H1 (cell line): Measurements from ENCODE around the gene CORO7. TPM values are rescaled to one million over a fixed set of nuclear protein-coding genes. Genes with fewer than 3 reads are reported as not detected.

Experiments used
- polyA plus RNA-seq, 7 experiments: library from polyadenylated mRNA; depleted of rRNA in 3 of 7; stranded (reverse) in 5 of 7; unstranded in 2 of 7; fragments of >200 nt in 5 of 7; fragments of 200-250 nt in 2 of 7; gene quantifications; 1 replicate in 5 of 7; 2 replicates in 1 of 7; 4 replicates in 1 of 7; pipeline versions ENCODE4 v1.2.1 to v1.2.3, GENCODE V29; 2011 to 2013; ENCODE audit warnings: missing spikeins in 2 of 7, mixed read lengths in 2 of 7
- total RNA-seq: library from RNA; stranded (reverse); fragmentation: NEBNext Ultra II Directional; extraction: Animal tissue kit (Norgen Biotek cat#: 25700); gene quantifications from 2 replicates; pipeline ENCODE4 v1.2.1, GENCODE V29; 2021
- TF ChIP-seq, protein P1 (sequence below): fragments of 300-600 bp; sonication (generic); IDR thresholded peaks from 2 replicates; pipeline ENCODE4 v1.7.1; 2012; ENCODE audit warnings: low read length, moderate library complexity, mild to moderate bottlenecking, inconsistent platforms; ENCODE audit not compliant: insufficient replicate concordance

The CORO7 gene
- total and polyA plus RNA-seq, 2 of the 8 experiments (the other 6 are each of a cell fraction or from before 2014, with no cell fraction given), result 25.2 to 29.8 TPM

DNA sequence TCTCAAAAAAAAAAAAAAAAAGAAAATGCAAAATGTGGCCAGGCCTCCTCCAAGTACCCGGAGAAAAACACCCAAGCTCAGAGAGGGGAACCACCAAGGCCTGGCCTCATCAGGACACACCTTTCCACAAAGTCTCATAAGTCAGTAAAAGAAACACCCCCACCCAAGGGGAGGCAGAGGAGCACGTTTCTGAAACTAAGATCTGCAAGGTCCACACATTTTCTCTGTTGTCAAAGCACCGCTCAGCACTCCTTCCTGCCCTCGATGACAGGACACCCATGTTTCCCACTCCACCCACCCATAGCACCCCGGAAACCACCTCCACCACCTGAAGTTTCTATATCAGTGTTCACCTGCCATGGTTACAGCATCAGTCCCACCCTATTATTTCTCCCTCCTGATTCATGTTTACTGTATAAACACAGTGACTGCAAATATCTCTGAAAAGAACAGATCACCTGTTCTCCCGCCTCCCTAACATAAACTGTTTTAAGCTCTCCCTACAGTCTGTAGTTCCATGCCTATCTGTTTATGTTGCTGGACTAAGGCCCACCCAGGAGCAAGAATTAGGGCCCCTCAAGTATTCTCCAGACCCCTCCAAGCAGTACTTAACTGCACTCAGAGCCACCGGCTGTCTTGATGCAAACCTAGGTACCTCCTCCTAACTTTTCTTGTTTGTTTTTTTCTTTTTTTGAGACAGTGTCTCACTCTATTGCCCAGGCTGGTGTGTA lies 2.0 kb downstream of the CORO7 start (continued):
- TF ChIP-seq, protein P1, sequence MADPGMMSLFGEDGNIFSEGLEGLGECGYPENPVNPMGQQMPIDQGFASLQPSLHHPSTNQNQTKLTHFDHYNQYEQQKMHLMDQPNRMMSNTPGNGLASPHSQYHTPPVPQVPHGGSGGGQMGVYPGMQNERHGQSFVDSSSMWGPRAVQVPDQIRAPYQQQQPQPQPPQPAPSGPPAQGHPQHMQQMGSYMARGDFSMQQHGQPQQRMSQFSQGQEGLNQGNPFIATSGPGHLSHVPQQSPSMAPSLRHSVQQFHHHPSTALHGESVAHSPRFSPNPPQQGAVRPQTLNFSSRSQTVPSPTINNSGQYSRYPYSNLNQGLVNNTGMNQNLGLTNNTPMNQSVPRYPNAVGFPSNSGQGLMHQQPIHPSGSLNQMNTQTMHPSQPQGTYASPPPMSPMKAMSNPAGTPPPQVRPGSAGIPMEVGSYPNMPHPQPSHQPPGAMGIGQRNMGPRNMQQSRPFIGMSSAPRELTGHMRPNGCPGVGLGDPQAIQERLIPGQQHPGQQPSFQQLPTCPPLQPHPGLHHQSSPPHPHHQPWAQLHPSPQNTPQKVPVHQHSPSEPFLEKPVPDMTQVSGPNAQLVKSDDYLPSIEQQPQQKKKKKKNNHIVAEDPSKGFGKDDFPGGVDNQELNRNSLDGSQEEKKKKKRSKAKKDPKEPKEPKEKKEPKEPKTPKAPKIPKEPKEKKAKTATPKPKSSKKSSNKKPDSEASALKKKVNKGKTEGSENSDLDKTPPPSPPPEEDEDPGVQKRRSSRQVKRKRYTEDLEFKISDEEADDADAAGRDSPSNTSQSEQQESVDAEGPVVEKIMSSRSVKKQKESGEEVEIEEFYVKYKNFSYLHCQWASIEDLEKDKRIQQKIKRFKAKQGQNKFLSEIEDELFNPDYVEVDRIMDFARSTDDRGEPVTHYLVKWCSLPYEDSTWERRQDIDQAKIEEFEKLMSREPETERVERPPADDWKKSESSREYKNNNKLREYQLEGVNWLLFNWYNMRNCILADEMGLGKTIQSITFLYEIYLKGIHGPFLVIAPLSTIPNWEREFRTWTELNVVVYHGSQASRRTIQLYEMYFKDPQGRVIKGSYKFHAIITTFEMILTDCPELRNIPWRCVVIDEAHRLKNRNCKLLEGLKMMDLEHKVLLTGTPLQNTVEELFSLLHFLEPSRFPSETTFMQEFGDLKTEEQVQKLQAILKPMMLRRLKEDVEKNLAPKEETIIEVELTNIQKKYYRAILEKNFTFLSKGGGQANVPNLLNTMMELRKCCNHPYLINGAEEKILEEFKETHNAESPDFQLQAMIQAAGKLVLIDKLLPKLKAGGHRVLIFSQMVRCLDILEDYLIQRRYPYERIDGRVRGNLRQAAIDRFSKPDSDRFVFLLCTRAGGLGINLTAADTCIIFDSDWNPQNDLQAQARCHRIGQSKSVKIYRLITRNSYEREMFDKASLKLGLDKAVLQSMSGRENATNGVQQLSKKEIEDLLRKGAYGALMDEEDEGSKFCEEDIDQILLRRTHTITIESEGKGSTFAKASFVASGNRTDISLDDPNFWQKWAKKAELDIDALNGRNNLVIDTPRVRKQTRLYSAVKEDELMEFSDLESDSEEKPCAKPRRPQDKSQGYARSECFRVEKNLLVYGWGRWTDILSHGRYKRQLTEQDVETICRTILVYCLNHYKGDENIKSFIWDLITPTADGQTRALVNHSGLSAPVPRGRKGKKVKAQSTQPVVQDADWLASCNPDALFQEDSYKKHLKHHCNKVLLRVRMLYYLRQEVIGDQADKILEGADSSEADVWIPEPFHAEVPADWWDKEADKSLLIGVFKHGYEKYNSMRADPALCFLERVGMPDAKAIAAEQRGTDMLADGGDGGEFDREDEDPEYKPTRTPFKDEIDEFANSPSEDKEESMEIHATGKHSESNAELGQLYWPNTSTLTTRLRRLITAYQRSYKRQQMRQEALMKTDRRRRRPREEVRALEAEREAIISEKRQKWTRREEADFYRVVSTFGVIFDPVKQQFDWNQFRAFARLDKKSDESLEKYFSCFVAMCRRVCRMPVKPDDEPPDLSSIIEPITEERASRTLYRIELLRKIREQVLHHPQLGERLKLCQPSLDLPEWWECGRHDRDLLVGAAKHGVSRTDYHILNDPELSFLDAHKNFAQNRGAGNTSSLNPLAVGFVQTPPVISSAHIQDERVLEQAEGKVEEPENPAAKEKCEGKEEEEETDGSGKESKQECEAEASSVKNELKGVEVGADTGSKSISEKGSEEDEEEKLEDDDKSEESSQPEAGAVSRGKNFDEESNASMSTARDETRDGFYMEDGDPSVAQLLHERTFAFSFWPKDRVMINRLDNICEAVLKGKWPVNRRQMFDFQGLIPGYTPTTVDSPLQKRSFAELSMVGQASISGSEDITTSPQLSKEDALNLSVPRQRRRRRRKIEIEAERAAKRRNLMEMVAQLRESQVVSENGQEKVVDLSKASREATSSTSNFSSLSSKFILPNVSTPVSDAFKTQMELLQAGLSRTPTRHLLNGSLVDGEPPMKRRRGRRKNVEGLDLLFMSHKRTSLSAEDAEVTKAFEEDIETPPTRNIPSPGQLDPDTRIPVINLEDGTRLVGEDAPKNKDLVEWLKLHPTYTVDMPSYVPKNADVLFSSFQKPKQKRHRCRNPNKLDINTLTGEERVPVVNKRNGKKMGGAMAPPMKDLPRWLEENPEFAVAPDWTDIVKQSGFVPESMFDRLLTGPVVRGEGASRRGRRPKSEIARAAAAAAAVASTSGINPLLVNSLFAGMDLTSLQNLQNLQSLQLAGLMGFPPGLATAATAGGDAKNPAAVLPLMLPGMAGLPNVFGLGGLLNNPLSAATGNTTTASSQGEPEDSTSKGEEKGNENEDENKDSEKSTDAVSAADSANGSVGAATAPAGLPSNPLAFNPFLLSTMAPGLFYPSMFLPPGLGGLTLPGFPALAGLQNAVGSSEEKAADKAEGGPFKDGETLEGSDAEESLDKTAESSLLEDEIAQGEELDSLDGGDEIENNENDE, result no peak
